ENCODE data around the gene FRMD6. TPM values are rescaled to one million over a fixed set of nuclear protein-coding genes. Genes with fewer than 3 reads are reported as not detected.
A peak's percentile ranks its signal among the peaks of the same experiment; 100 is the strongest.

FRMD6 gene
- total and polyA plus RNA-seq, 2 experiments from 2014 or later: 5.4 to 18.7 TPM

DNA sequence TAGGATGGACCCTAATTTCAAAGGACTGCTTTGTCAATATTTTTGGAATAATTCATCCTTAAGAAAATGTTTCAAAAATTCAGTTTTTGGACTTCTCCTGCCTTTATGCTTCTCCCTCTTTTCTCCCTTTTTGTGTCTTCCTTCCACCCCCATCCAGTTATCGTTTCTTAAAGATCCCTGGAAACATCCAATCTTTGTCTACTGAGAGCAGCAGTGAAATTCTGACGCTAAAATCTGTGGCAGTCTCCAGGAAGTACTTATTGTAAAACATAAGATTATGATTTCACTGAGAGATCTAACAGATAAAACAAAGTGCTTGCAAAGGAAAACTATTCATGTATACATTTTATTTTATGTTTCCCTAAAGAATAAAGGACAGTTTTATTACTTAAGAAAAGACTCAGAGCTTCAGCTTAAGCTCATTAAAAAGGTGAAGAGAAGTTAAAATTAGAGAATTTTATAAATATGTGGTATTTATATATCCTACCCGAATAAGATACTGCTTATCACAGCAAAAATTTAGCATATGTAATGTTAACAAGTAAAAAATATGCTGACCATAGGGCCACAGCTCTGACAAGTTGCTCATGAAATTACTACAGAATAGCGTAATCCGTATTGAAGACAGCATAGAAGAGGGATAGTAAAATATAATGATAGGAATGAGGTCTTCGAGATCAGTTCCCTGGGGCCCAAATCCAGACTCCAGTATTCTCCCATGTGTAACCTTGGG, 6.9 kb downstream of the FRMD6 start (continued):
- no peak for TF ChIP-seq ZNF462 (CRISPR knock-in tag; IDR thresholded peaks at IDR 0.05)
- no peak for TF ChIP-seq ZNF114 (CRISPR knock-in tag; IDR thresholded peaks at IDR 0.05)
- no peak for TF ChIP-seq POLR2AphosphoS5 (IDR thresholded peaks at IDR 0.05; ENCODE audit: low read depth)
- TF ChIP-seq EZH2phosphoT487 (IDR thresholded peaks at IDR 0.05; ENCODE audit: unreplicated experiment): no peak
- no peak for TF ChIP-seq NANOG (IDR thresholded peaks at IDR 0.05; ENCODE audit: borderline replicate concordance)
- no peak for TF ChIP-seq EZH2 (IDR thresholded peaks at IDR 0.05; ENCODE audit: low read depth, unreplicated experiment)

- Mint-ChIP-seq H3K4me3 (no peak overlapping the region), H3K27ac (0 out of 2 replicates have a peak overlapping the region, but pooled peaks have one; percentile 3), H3K27me3 (ENCODE audit: insufficient read depth, low read depth, poor library complexity) (no peaks in the 10 kb centered on the region), H3K4me1 (peaks cover 17% of the 10 kb centered on the region), H3K9me3 (peaks cover 1% of the 10 kb centered on the region), H3K36me3 (ENCODE audit: low read depth) (peaks cover 8% of the 10 kb centered on the region; the same call in 2 of the 3 replicates)
- Histone ChIP-seq H3F3A (replicated peaks; ENCODE audit: low read depth) (no peaks in the 10 kb centered on the region), H4K20me1 (replicated peaks; ENCODE audit: insufficient read depth) (no peaks in the 10 kb centered on the region), H3K9me2 (ENCODE audit: insufficient read depth) (0 out of 2 replicates have a peak, but pooled peaks cover 2% of the 10 kb centered on the region), H3K4me2 (no peak overlapping the region), H3K27me3 (ENCODE audit: insufficient read depth) (no peaks in the 10 kb centered on the region), H3K79me2 (replicated peaks; ENCODE audit: insufficient read depth) (peaks cover 81% of the 10 kb centered on the region), H3K36me3 (ENCODE audit: insufficient read depth) (no peaks in the 10 kb centered on the region), H3K4me3 (no peak overlapping the region), H3K27ac (ENCODE audit: low read depth) (no peak overlapping the region), H3K4me1 (ENCODE audit: insufficient read depth) (peaks cover 5% of the 10 kb centered on the region; the same call in 1 of the 2 replicates), H2AFZ (no peak overlapping the region)
- ATAC-seq: peak; percentile 35; the same call in 2 of the 3 replicates
- no peak for DNase-seq (ENCODE audit: low spot score)
- TF ChIP-seq EZH2 (IDR thresholded peaks at IDR 0.05; ENCODE audit: low read depth, unreplicated experiment) (no peak), CTCF (conservative IDR thresholded peaks at IDR 0.05; ENCODE audit: low read depth in 2 of 2) (no peak), POLR2AphosphoS5 (IDR thresholded peaks at IDR 0.05; ENCODE audit: low read depth) (no peak), ZNF331 (CRISPR knock-in tag; IDR thresholded peaks at IDR 0.05; ENCODE audit: low read depth) (no peak)
- TF ChIP-seq, protein P1, sequence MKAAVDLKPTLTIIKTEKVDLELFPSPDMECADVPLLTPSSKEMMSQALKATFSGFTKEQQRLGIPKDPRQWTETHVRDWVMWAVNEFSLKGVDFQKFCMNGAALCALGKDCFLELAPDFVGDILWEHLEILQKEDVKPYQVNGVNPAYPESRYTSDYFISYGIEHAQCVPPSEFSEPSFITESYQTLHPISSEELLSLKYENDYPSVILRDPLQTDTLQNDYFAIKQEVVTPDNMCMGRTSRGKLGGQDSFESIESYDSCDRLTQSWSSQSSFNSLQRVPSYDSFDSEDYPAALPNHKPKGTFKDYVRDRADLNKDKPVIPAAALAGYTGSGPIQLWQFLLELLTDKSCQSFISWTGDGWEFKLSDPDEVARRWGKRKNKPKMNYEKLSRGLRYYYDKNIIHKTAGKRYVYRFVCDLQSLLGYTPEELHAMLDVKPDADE (IDR thresholded peaks at IDR 0.05): no peak
Observed at GRCh38 chr14:51660741-51661140, 9.0 kb downstream of the FRMD6 start.
